ENCODE measurements around the gene COPE.
"Not testable (repeated sequence)": the region's sequence is repeated elsewhere in the genome, so short reads cannot be mapped to it uniquely, and the experiment has no call there.

Gene COPE

GRCh38 chr19:18919086-18919899 lies at the start of gene COPE, which contains the start of gene DDX49:
Gene COPE (minus strand): TSS chr19:18919387. CDS start chr19:18919348, 39 bp downstream.
Gene DDX49 (plus strand): TSS chr19:18919715. CDS start chr19:18919742, 27 bp downstream.
- peak; percentile 96 for DNase-seq

- DNase-seq: no peak
These were observed 48.4 kb upstream of the COPE start for GRCh38 chr19:18967358-18968146.

- DNase-seq: peak; percentile 64
These were observed 47.1 kb upstream of the COPE start for GRCh38 chr19:18966307-18966706.

- DNase-seq: no peak
These were observed 44.9 kb upstream of the COPE start for GRCh38 chr19:18964121-18964520.

- DNase-seq: no peak
These were observed 42.8 kb upstream of the COPE start for GRCh38 chr19:18961767-18962620.

- no peak for DNase-seq
These were observed 41.2 kb upstream of the COPE start for GRCh38 chr19:18960370-18960769.

GRCh38 chr19:18955042-18955441 lies 35.9 kb upstream of the COPE start:
- no peak for DNase-seq

- no peak for DNase-seq
These were observed 34.9 kb upstream of the COPE start for GRCh38 chr19:18954094-18954493.

DNA sequence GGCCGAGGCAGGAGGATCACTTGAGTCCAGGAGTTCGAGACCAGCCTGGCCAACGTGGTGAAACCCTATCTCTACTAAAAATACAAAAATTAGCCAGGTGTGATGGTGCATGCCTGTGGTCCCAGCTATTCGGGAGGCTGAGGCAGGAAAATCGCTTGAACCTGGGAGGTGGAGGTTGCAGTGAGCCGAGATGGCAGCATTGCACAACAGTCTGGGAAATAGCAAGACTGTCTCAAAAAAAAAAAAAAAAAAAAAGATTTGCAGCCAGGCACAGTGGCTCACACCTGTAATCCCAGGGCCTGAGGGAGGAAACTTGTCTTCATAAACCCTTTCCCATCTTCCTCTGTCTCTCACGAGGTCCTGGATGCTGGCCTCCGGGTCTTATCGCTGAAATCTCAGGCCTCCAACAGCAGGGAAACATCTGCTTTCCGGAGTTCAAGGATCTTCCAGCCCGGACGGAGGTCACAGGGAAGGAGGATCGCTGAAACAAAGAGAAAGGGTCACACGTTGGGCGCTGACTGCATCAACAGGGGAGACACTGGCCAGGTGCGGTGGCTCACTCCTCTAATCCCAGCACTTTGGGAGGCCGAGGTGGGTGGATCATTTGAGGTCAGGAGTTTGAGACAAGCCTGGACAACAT lies 33.3 kb upstream of the COPE start:
- not testable (repeated sequence) for DNase-seq

GRCh38 chr19:18951721-18952281 lies 32.6 kb upstream of the COPE start:
- no peak for DNase-seq

DNA sequence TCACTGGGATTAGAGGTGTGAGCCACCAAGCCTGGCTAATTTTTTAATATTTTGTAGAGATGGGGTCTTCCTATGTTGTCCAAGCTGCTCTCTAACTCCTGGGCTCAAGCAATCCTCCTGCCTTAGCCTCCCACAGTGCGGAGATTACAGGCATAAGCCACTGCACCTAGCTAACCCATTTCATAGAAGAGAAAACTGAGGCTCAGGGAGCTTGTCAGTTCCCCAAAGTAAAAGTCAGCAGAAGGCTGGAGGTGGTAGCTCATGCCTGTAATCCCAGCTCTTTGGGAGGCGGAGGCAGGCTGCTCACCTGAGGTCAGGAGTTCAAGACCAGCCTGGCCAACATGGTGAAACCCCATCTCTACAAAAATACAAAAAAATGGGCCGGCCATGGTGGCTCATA lies 30.7 kb upstream of the COPE start:
- no peak for DNase-seq

DNA sequence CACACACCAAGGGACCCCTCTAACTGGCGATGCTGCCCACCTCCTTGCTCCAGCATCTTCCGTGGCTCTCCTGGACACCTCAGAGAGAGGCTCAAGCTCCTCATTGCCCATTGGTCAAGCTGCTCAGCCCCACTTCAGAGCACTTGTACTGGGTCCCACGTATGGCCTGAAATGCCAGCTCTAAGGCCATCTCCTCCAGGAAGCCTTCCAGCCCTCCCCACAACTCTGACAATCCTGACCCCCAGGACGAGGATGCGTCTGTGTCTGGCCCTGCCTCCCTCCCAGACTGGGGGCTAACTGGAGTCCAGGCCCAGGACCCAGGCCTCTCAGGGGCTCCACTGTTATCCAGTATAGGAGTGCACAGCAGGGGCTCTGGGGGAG lies 29.8 kb upstream of the COPE start:
- no peak for DNase-seq

GRCh38 chr19:18948075-18948975 lies 29.1 kb upstream of the COPE start:
- DNase-seq: no peak

GRCh38 chr19:18946918-18947317 lies 27.7 kb upstream of the COPE start:
- DNase-seq: no peak

DNA sequence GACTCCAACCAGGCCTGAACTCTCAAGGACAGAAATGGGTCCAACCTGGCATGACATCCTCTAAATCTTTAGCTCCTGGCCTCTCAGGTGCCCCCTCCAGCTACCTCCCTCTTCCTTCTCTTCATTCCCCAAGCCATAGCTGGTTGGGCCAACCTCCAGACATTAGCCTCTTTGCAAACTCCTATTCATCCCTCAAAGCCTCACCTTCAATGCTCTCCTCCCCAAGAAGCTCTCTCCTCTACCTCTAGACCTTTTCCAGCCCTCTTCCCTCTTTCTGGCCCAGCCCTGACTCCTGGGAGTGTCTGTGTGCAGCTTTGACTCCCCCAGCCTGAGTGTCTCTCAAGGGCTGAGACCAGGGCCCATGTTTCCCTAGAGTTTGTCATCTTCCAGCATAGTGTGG lies 27.1 kb upstream of the COPE start:
- DNase-seq: no peak

- DNase-seq: no peak
These were observed 26.1 kb upstream of the COPE start for GRCh38 chr19:18945297-18945696.

- DNase-seq: no peak
These were observed 24.3 kb upstream of the COPE start for GRCh38 chr19:18943465-18943864.

DNA sequence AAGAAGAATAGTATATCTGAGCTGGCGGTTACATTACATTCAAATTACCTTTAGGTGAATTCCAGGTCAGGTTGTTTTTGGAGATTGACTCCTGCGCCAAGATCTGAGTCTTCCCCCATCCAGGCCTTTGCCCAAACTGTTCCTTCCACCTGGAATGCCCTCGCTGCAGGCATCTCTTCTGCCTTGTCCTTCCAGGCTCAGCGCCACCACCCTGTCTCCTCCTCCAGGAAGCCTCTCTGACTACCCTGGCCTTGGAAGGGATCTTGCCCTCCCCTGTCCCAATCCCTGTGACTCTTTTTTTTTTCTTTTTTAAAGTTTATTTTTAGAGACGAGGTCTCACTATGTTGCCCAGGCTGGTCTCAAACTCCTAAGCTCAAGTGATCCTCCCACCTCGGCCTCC lies 23.5 kb upstream of the COPE start:
- no peak for DNase-seq

- no peak for DNase-seq
These were observed 22.6 kb upstream of the COPE start for GRCh38 chr19:18941628-18942354.

All from NCI-H1048 (cell line).